HG03280 (cell line): ENCODE measurements around the gene TSPAN18.

ENCODE experiments used
- ATAC-seq: cut with Tn5 transposase; IDR thresholded peaks from one replicate; pipeline ENCODE4 v1.9.1; 2021; ENCODE audit warnings: mild to moderate bottlenecking, moderate library complexity; ENCODE audit not compliant: unreplicated experiment

Gene TSPAN18

GRCh38 chr11:44759743-44760476 lies 33.1 kb downstream of the TSPAN18 start:
- no peak for ATAC-seq

DNA sequence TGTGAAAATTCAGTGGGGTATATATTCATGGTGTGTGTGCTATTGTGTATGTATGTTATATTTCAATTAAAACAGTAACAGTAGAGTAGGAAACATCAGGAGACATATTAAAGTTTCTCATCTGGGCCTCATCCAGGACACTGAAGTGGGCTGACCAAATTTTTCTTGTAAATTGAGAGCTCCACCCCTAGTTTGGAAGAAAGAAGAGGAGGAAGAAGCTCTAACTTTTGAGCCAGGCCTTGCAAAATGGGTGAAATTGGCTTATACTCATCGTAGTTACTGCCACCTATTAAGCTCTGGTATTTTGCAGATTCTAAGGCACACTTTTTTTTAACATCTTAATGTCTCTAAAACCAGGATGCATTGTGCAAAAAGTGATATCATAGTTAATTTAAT lies 33.7 kb downstream of the TSPAN18 start:
- no peak for ATAC-seq

GRCh38 chr11:44760917-44761550 lies 34.3 kb downstream of the TSPAN18 start:
- ATAC-seq: no peak

DNA sequence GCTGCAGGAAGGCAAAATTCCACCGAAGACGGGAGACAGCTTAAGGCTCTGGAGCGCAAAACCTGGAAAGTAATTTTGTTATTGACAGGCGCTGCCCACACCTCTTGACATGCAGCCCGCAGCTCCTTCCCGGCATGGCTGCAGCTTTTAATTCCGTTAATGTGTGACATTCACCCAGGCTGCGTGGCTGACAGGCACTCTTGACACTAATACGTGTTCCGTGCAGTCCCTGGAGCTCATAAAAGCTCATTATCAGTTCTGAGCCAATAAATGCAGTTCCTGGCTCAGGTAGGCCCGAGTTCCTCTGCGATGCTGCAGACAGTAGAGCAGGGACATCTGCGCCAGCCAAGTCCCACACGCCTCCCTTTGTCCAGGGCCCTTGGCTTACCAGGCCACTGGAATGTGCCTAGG lies 34.8 kb downstream of the TSPAN18 start:
- no peak for ATAC-seq

GRCh38 chr11:44763121-44763820 lies 36.5 kb downstream of the TSPAN18 start:
- no peak for ATAC-seq

GRCh38 chr11:44764583-44764982 lies 37.8 kb downstream of the TSPAN18 start:
- ATAC-seq: no peak

DNA sequence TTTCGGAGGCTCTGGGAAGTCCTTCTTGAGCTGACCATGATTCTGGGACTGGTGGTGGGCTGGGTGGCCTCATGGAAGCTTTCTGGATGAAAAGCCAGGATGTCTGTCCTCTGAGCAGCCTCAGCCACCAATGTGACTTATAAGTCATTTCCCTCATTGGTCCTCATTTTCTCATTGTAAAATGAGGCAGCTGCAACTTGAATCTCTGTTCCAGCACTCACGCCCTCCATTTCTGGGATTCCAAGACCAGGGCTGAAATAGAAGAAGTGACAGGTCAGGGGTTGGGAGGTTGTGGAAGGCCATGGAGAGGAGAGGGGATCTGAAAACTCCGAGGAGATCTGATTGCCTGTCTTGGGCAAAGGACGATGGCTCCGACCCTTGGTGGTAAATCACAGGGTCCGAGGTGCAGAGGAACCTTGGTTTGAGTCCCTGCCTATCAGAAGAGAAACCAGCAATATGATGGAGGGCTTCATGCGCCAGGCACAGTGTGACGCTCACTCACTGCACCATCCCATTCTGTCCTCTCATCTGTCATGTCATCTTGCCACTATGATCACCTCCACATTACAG lies 38.3 kb downstream of the TSPAN18 start:
- no peak for ATAC-seq

DNA sequence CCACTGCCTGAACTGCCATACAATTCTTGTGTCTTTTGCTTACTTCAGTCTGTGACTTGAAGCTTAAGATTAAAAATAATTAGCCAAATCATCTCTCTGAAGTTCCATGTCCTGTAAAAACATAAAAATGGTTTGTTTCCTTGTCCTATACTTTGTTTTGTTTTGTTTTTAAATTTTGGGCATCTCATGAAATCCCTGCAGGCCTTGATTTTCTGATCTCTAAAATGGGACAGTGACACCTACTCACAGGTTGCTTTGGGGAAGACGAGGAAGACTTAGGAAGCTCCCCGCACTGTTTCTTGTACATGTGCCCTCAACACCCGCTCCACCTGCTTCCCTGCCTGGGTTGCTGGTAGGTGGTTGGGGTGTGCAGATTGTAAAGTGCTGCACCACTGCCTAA lies 38.9 kb downstream of the TSPAN18 start:
- no peak for ATAC-seq

DNA sequence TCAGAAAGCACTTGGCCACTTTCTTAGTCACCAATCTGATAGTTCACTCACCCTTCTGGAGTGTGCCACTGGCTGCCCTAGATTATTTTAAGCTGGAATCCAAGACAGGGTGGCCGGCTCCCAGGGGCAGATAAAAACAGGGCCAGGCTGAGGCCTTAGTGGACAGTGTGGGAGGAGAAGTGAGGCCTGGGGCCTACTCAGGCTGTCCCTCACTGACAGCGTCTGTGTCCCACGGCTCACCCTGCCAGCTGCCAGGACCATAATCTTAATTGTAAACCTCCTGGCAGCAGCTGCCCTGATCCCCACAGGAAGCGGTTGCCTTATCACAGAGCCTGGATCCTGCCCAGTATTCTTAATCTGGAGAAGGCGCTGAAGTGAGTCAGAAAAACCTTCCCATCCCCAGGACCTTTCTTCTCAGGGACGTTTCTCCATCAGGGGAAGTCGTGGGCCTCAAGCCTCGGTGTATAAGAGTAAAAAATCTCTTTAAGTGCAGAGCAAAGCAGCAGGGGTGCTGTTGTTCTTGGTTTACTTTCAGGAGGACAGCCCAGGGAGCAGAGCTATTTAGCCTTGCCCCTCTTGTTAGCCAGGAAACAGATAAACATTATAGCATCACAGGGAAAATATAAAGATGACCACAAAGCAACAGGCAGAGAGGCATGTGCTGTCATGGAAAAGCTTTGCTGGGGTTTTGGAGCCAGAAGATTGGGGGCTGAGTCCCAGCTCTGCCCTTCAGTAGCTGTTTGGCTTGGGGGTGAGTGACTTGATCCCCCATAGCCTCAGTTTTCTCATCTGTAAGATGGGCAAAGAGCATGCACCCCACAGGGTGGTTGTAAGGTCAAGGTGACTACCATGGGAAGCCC lies 39.6 kb downstream of the TSPAN18 start:
- no peak for ATAC-seq

DNA sequence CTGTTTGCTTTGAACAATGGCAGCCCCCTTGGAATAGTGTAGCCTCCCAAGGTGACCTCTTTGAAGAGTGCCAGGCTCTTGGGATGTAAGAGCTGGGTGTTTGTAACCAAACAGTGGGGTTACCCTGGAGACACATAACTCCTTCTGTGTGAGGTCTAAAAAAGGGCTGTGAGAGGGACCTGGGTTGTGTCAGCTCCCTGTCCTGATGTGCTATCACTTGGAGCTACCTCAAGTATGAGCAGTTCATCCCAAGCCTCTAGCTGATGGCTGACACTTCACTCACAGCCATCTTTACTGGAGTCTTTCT lies 40.2 kb downstream of the TSPAN18 start:
- ATAC-seq: no peak

DNA sequence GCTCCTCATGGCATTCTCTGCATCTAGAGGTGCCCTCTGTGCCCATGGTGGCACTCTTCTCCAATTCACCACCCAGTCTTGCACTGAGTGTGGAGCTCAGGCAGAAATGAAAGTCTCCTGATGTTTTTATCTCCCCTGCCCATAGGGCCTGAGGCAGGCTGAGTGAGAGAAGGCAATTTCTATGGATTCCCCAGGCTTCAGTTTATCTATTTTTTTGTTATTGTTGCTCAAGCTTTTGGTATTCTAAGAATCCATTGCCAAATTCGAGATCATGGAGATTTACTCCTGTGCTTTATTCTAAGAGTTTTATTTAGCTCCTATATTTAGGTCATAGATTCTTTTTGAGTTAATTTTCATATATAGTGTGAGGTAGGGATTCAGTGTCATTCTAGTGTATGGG lies 40.7 kb downstream of the TSPAN18 start:
- ATAC-seq: no peak

DNA sequence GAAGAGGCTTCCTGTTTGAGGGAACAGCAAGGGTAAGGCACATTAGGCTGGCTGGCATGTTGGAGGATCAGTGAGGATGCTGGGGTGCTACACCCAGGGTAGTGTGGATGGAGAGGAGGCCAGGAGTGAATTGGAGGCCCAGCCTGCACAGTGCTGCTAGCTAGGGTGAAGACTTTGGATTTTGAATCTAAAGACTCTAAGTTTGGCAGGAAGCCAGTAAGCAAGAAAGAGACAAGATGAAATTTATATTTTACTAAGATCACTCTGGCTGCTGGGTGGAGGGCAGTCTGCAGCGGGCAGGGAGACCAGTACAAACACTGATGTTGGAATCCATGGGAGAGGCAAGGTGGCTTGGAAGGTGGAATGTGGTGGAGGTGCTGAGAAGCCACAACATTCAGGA lies 43.6 kb downstream of the TSPAN18 start:
- ATAC-seq: no peak

DNA sequence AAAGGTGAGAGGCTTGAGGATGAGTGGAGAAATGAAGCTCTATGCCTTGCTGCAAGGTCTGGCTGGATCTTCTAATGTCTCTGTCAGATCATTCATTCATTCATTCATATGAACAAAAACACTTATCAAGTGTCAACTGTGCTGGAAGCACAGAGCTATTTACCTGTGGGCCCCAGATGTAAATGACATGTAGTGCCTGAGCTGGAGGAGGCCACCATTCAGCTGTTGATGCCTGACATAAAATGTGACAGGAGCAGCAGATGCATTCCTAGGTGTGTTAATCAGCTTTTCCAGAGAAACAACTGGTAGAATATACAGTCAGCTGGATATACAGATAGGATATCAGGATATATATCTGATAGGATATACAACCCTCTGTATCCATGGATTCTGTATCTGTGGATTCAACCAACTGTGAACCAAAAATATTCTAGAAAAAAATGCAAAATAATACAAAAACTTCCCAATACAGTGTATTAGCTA lies 44.5 kb downstream of the TSPAN18 start:
- ATAC-seq: no peak

- ATAC-seq: no peak
Measured at GRCh38 chr11:44771841-44772240, 45.1 kb downstream of the TSPAN18 start.

DNA sequence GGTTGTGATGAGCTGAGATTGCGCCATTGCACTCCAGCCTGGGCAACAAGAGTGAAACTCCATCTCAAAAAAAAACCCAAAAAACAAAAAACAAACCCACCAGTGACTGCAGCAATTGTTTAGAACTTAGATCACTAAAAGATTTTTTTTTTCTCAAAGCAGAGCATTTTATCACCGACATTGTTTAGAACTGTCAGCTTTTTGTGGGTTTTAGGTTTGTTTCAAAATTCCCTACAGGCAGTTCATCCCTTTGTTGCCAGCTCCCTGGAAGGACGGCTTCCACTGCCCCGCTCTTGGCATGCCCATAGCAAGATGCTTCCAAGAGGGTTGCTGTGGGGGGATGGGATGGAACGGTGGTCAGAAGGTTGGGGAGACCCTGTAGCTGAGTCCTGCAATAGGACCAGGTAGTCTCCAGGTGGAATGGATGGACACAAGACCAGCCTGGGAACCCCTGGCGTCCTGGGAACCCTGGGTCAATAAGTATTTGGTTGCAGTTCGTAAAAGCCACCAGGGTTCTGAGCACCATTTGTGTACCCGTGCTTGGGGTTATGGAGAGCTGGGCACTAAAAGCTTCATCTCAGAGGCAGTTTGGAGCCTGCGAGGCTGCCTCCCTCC lies 46.7 kb downstream of the TSPAN18 start:
- ATAC-seq: no peak

GRCh38 chr11:44774108-44774507 lies 47.3 kb downstream of the TSPAN18 start:
- no peak for ATAC-seq

DNA sequence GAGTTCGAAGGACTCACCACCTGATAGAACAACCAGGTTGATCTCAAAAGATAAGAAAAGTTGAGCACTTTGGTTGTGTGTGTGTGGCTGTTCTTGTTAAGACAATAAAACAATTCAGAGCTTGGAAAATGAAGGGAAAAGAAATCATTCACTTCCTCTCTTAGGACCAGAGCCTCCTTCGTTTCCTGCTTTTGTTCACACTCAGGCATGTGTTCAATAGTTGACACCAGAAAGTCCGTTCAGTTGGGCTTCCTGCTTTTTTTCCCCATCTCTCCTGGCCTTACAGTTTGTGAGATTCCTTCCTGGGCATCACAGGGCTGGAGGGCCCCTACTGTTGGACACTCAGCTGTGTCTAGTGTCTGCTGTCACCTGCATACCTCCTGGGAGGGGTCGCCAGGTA lies 48.0 kb downstream of the TSPAN18 start:
- no peak for ATAC-seq

GRCh38 chr11:44775366-44775984 lies 48.7 kb downstream of the TSPAN18 start:
- no peak for ATAC-seq

DNA sequence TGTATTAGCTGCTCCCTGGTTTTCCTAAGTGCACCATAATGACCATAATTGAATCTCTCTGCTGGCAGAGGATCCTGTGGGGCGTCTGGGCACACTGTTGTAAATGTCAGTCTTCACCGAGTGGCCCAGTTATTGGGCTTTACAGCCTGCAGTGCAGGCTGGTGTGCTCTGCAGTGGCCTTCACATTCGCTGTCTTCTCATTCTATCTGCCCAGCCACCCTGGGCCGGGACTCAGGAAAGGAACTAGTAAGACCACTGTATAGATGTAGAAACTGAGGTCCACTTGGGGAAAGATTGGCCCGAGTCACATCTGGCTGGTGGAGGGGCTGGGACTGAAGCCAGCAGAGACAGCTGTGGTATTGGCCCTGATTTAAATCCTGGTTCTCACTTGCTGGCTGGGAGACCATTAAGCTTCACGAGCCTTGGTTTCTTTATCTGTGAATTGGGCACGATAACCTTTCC lies 49.3 kb downstream of the TSPAN18 start:
- no peak for ATAC-seq
